ENCODE results near the gene GABPB2.

GRCh38 chr1:151124763-151125403 is 54.3 kb downstream of the GABPB2 start:
- no peak for TF ChIP-seq YY1 (IDR thresholded peaks at IDR 0.05; ENCODE audit: insufficient read depth, insufficient read length)
- TF ChIP-seq ZNF274 (IDR thresholded peaks at IDR 0.05; ENCODE audit: low read depth, low read length), result no peak
- no peak for TF ChIP-seq SUZ12 (IDR thresholded peaks at IDR 0.05; ENCODE audit: extremely low read depth, insufficient read depth, insufficient read length)

Data from NT2/D1 (cell line).